Esophagus muscularis mucosa (tissue), 3 donors: ENCODE data around the gene ETFA.

Experiments
- POLR2A ChIP-seq: fragments of 450-650 bp; IDR thresholded peaks from one replicate; pipeline ENCODE4 v1.6.1; 2017; ENCODE audit warnings: antibody characterized with exemption, moderate library complexity, mild to moderate bottlenecking, low read depth
- TF ChIP-seq, protein P1 (sequence below), 3 experiments: fragments of 200-600 bp in 2 of 3; fragments of 450-650 bp in 1 of 3; sonication (generic) in 2 of 3; IDR thresholded peaks; one replicate each; pipeline ENCODE4 v1.5.1; 2017 to 2019; ENCODE audit warnings: antibody characterized with exemption in 3 of 3, mild to moderate bottlenecking in 2 of 3, moderate library complexity in 1 of 3

DNA sequence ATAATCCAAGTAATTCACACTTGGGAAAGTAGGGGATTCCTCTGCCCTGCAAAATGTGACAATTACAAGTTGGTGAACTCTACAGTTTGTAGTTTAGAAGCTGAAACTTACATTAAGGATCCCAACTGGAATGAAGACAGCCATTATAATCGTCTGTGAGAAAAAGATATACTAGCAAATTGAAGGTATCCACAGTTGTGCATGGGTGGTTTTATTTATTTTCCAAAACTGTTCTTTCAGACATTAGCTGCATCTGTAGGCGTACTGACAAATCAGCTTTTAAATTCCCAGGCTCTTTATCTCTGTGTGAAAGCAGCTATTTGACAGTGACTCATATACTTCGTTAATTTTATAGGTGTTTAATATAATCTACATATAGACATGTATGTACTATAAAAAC is 12.8 kb upstream of the ETFA start:
- TF ChIP-seq, protein P1, sequence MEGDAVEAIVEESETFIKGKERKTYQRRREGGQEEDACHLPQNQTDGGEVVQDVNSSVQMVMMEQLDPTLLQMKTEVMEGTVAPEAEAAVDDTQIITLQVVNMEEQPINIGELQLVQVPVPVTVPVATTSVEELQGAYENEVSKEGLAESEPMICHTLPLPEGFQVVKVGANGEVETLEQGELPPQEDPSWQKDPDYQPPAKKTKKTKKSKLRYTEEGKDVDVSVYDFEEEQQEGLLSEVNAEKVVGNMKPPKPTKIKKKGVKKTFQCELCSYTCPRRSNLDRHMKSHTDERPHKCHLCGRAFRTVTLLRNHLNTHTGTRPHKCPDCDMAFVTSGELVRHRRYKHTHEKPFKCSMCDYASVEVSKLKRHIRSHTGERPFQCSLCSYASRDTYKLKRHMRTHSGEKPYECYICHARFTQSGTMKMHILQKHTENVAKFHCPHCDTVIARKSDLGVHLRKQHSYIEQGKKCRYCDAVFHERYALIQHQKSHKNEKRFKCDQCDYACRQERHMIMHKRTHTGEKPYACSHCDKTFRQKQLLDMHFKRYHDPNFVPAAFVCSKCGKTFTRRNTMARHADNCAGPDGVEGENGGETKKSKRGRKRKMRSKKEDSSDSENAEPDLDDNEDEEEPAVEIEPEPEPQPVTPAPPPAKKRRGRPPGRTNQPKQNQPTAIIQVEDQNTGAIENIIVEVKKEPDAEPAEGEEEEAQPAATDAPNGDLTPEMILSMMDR (IDR thresholded peaks at IDR 0.05) = no peak
- TF ChIP-seq POLR2A = no peak
